ENCODE data around the gene HELB. TPM values are rescaled to one million over a fixed set of nuclear protein-coding genes. Genes with fewer than 3 reads are reported as not detected.

The HELB gene
- 9.4 and 9.6 TPM in 2 replicates for total RNA-seq (2022)
- percentile 74 among the genes with signal in this experiment for Bru-seq, nascent RNA
- percentile 63 among the genes with signal in this experiment for BruChase-seq, experiment 1, labeled RNA remaining after a 6-hour chase
- BruChase-seq, experiment 2, labeled RNA remaining after a 2-hour chase = percentile 76 among the genes with signal in this experiment
- long read RNA-seq, full-length matches to known transcripts = 3 of 7 reads
- long read RNA-seq, partial matches to known transcripts = 1 of 7 reads
- long read RNA-seq, other reads (novel, unspliced or antisense) = 3 of 7 reads

GRCh38 chr12:66301944-66302826 lies at the start of gene HELB:
HELB (plus strand) TSS chr12:66302493; CDS start chr12:66302604, 111 bp downstream.
- Mint-ChIP-seq H3K27ac (ENCODE audit: unreplicated experiment) (peak within 1 kb of the TSS; percentile 73), H3K9me3 (ENCODE audit: low read depth, unreplicated experiment) (no peaks in the 10 kb centered on the region), H3K4me3 (ENCODE audit: low read depth, unreplicated experiment) (peak within 1 kb of the TSS; percentile 89), H3K27me3 (ENCODE audit: unreplicated experiment) (peaks cover 24% of the 10 kb centered on the region), H3K4me1 (ENCODE audit: low read depth, unreplicated experiment) (peaks cover 27% of the 10 kb centered on the region), H3K36me3 (ENCODE audit: insufficient read depth, unreplicated experiment) (peaks cover 19% of the 10 kb centered on the region)
- peak; percentile 98 for DNase-seq
- TF ChIP-seq, protein P1, sequence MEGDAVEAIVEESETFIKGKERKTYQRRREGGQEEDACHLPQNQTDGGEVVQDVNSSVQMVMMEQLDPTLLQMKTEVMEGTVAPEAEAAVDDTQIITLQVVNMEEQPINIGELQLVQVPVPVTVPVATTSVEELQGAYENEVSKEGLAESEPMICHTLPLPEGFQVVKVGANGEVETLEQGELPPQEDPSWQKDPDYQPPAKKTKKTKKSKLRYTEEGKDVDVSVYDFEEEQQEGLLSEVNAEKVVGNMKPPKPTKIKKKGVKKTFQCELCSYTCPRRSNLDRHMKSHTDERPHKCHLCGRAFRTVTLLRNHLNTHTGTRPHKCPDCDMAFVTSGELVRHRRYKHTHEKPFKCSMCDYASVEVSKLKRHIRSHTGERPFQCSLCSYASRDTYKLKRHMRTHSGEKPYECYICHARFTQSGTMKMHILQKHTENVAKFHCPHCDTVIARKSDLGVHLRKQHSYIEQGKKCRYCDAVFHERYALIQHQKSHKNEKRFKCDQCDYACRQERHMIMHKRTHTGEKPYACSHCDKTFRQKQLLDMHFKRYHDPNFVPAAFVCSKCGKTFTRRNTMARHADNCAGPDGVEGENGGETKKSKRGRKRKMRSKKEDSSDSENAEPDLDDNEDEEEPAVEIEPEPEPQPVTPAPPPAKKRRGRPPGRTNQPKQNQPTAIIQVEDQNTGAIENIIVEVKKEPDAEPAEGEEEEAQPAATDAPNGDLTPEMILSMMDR (IDR thresholded peaks at IDR 0.05; ENCODE audit: unreplicated experiment) = no peak
- intact Hi-C loops (cut with micrococcal nuclease; ENCODE audit: unreplicated experiment) = no loop called here
- CTCF ChIA-PET = interaction anchor here (0.6 to 1.9 kb wide), 14 partner anchors 14 to 1668 kb away, joined by 3 to 9 read pairs (median 4); partner anchors contain the start of gene TMBIM4
- BruUV-seq (replicated peaks) = no TSS peak

DNA sequence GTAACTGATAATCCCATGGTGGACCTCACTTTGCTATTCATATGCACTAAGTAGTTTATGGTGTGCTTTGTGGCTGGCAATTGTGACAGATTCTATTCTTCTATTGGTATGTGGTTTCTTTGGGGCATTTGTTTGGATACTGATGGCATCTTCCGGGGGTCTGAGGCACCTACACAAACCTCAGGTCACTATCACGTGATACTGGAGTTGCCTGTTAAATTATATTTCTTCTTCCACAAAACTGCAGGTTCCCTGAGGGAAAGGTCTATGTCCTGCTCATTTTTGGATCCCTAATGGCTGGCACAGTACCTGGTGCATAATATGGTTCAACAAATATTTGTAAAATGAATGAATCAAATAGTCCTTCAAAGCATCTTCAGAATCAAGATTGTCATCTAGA lies 49.5 kb upstream of the HELB start:
- Mint-ChIP-seq H3K9me3 (ENCODE audit: low read depth, unreplicated experiment) (no peaks in the 10 kb centered on the region), H3K36me3 (ENCODE audit: insufficient read depth, unreplicated experiment) (no peaks in the 10 kb centered on the region), H3K4me3 (ENCODE audit: low read depth, unreplicated experiment) (no peak overlapping the region), H3K4me1 (ENCODE audit: low read depth, unreplicated experiment) (no peaks in the 10 kb centered on the region), H3K27ac (ENCODE audit: unreplicated experiment) (no peak overlapping the region), H3K27me3 (ENCODE audit: unreplicated experiment) (no peaks in the 10 kb centered on the region)
- intact Hi-C loops (cut with micrococcal nuclease; ENCODE audit: unreplicated experiment) = no loop called here
- TF ChIP-seq, protein P1 (IDR thresholded peaks at IDR 0.05; ENCODE audit: unreplicated experiment) = no peak
- CTCF ChIA-PET = no interaction called here
- BruUV-seq (replicated peaks) = no TSS peak
- DNase-seq = no peak

- Mint-ChIP-seq H3K4me3 (ENCODE audit: low read depth, unreplicated experiment) (no peak overlapping the region), H3K27ac (ENCODE audit: unreplicated experiment) (no peak overlapping the region), H3K36me3 (ENCODE audit: insufficient read depth, unreplicated experiment) (no peaks in the 10 kb centered on the region), H3K9me3 (ENCODE audit: low read depth, unreplicated experiment) (no peaks in the 10 kb centered on the region), H3K27me3 (ENCODE audit: unreplicated experiment) (no peaks in the 10 kb centered on the region), H3K4me1 (ENCODE audit: low read depth, unreplicated experiment) (no peaks in the 10 kb centered on the region)
- no peak for DNase-seq
- no TSS peak for BruUV-seq (replicated peaks)
- CTCF ChIA-PET = interaction anchor here (0.5 kb wide), 1 partner anchor 47 kb away, joined by 9 read pairs; the partner anchor contains the start of gene HELB
- TF ChIP-seq, protein P1 (IDR thresholded peaks at IDR 0.05; ENCODE audit: unreplicated experiment) = no peak
- intact Hi-C loops (cut with micrococcal nuclease; ENCODE audit: unreplicated experiment) = no loop called here
Measured at GRCh38 chr12:66255737-66256136, 46.6 kb upstream of the HELB start.

DNA sequence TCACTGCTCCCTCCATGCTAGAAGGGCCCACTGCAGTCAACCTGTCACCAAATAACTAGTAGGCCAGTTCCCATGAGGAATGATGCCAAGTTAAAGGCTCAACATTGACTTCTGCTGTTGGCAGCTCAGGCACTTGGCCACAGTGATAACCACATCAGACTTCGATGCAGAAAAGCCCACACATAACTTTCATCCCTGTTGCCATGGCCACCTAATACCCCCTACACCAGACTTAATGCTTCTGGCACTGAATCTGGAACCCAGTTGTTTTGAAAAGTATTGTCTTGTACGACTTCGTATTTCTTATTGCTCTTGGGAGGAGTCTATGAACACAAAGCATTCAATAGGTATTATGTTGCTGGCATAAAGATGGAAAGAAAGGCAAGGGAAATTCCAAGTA lies 44.3 kb upstream of the HELB start:
- H3K36me3 Mint-ChIP-seq (ENCODE audit: insufficient read depth, unreplicated experiment) = no peaks in the 10 kb centered on the region
- DNase-seq = no peak
- CTCF ChIA-PET = no interaction called here
- BruUV-seq (replicated peaks) = no TSS peak
- intact Hi-C loops (cut with micrococcal nuclease; ENCODE audit: unreplicated experiment) = no loop called here
- H3K27me3 Mint-ChIP-seq (ENCODE audit: unreplicated experiment) = no peaks in the 10 kb centered on the region
- no peaks in the 10 kb centered on the region for H3K4me1 Mint-ChIP-seq (ENCODE audit: low read depth, unreplicated experiment)
- TF ChIP-seq, protein P1 (IDR thresholded peaks at IDR 0.05; ENCODE audit: unreplicated experiment) = no peak
- no peaks in the 10 kb centered on the region for H3K9me3 Mint-ChIP-seq (ENCODE audit: low read depth, unreplicated experiment)
- no peak overlapping the region for H3K27ac Mint-ChIP-seq (ENCODE audit: unreplicated experiment)
- no peak overlapping the region for H3K4me3 Mint-ChIP-seq (ENCODE audit: low read depth, unreplicated experiment)
